HepG2 (cell line): ENCODE measurements around the gene FGF1. TPM values are rescaled to one million over a fixed set of nuclear protein-coding genes. Genes with fewer than 3 reads are reported as not detected.

Experiments used
- ATAC-seq: fragments of 200-7000 bp; cut with Tn5 transposase; 3 replicates; pipeline ENCODE4 v1.9.1; 2020; ENCODE audit warnings: mild to moderate bottlenecking, moderate library complexity
- BruUV-seq: library from RNA; stranded (reverse); fragments of 400-500 nt; replicated peaks from 2 replicates; lab custom pipeline; 2021; lab: Mats Ljungman, UMichigan
- CTCF ChIA-PET: fragments of 300-600 bp; formaldehyde crosslinking; extraction: SDS; loops from one replicate; lab custom pipeline; 2021; ENCODE audit warnings: low total read pairs, inconsistent platforms, low intra/inter-chr PET ratio; lab: Yijun Ruan, JAX
- POLR2A ChIA-PET: fragments of 350-600 bp; sonication (Branson Sonifier 250); formaldehyde crosslinking; loops from one replicate; lab custom pipeline; 2020; ENCODE audit warnings: antibody characterized with exemption, inconsistent platforms; lab: Yijun Ruan, JAX
- DNase-seq: peaks from one replicate; pipeline ENCODE4 v3.0.0-alpha.2; 2015; ENCODE audit warnings: low spot score
- FAIRE-seq: peaks from 3 replicates; lab custom pipeline; 2011; peaks lifted over from hg19 to GRCh38; lab: Jason Lieb, UNC
- H2AFZ ChIP-seq: one replicate; pipeline ENCODE4 v1.6.1; 2011; ENCODE audit warnings: low read length, inconsistent platforms
- H3K27ac ChIP-seq: fragments of 300-600 bp; 3 replicates; pipeline ENCODE4 v1.8.0; 2011; ENCODE audit warnings: mixed run types, mild to moderate bottlenecking, mixed read lengths, low read length, inconsistent platforms; ENCODE audit not compliant: insufficient read depth; ENCODE audit errors: extremely low read length
- H3K27me3 ChIP-seq, 2 experiments: fragments of 200-600 bp in 1 of 2; 2 replicates in 1 of 2; 3 replicates in 1 of 2; pipeline versions ENCODE4 v1.6.0 to v1.8.0; 2011; ENCODE audit warnings: low read length in 2 of 2, mild to moderate bottlenecking in 2 of 2, moderate library complexity in 2 of 2, inconsistent platforms in 1 of 2; ENCODE audit not compliant: insufficient read depth in 2 of 2, control insufficient read depth in 1 of 2
- H3K36me3 ChIP-seq, 2 experiments: fragments of 200-600 bp in 1 of 2; replicated peaks in 1 of 2; 2 replicates in 1 of 2; 3 replicates in 1 of 2; pipeline versions ENCODE4 v1.5.1 to v1.8.0; 2011; ENCODE audit warnings: low read length in 2 of 2, inconsistent platforms in 1 of 2; ENCODE audit not compliant: insufficient read depth in 2 of 2, control insufficient read depth in 1 of 2
- H3K4me1 ChIP-seq: 2 replicates; pipeline ENCODE4 v1.5.1; 2012; ENCODE audit warnings: low read length, inconsistent platforms; ENCODE audit not compliant: insufficient read depth
- H3K4me2 ChIP-seq: 2 replicates; pipeline ENCODE4 v1.6.0; 2011; ENCODE audit warnings: low read depth, low read length, inconsistent platforms
- H3K4me3 ChIP-seq, 3 experiments: fragments of 200-600 bp in 1 of 3; sonication (generic), shearing (Covaris generic) in 1 of 3; replicated peaks in 1 of 3; 2 replicates each; pipeline ENCODE4 v1.5.1; 2011 to 2016; ENCODE audit warnings: low read length in 3 of 3, inconsistent platforms in 2 of 3, low read depth in 2 of 3, mild to moderate bottlenecking in 2 of 3, control low read depth in 1 of 3, mixed read lengths in 1 of 3; ENCODE audit not compliant: insufficient read depth in 1 of 3
- H3K79me2 ChIP-seq: one replicate; pipeline ENCODE4 v1.6.1; 2011; ENCODE audit warnings: low read length, inconsistent platforms; ENCODE audit not compliant: insufficient read depth
- H3K9ac ChIP-seq: 2 replicates; pipeline ENCODE4 v1.6.0; 2011; ENCODE audit warnings: mild to moderate bottlenecking, low read depth, low read length, inconsistent platforms; ENCODE audit not compliant: insufficient read depth
- H3K9me3 ChIP-seq: 2 replicates; pipeline ENCODE4 v1.5.1; 2012; ENCODE audit warnings: mild to moderate bottlenecking, low read length
- H4K20me1 ChIP-seq: 2 replicates; pipeline ENCODE4 v1.6.0; 2011; ENCODE audit warnings: inconsistent platforms, mild to moderate bottlenecking, low read length, moderate library complexity; ENCODE audit not compliant: insufficient read depth
- AKAP8 ChIP-seq: sonication (generic); formaldehyde crosslinking; IDR thresholded peaks from 2 replicates; pipeline ENCODE4 v1.5.1; 2020; ENCODE audit warnings: mild to moderate bottlenecking, missing genetic modification reagents
- MIXL1 ChIP-seq: IDR thresholded peaks from 2 replicates; pipeline ENCODE4 v1.6.1; 2016
- PATZ1 ChIP-seq: sonication (generic); formaldehyde crosslinking; IDR thresholded peaks from 2 replicates; pipeline ENCODE4 v1.4.0; 2020; ENCODE audit warnings: missing genetic modification reagents
- TCF12 ChIP-seq, 2 experiments: fragments of 450-650 bp in 1 of 2; sonication (generic) in 1 of 2; formaldehyde crosslinking in 1 of 2; IDR thresholded peaks; 2 replicates each; pipeline versions ENCODE4 v1.6.1 to v1.8.0; 2017 to 2022; ENCODE audit warnings: antibody characterized with exemption in 1 of 2, mild to moderate bottlenecking in 1 of 2, missing genetic modification reagents in 1 of 2, moderate library complexity in 1 of 2
- TFAP4 ChIP-seq: sonication (generic); IDR thresholded peaks from 2 replicates; pipeline ENCODE4 v1.6.1; 2016; ENCODE audit warnings: low read depth, borderline replicate concordance
- XBP1 ChIP-seq: sonication (generic); formaldehyde crosslinking; IDR thresholded peaks from 2 replicates; pipeline ENCODE4 v1.5.0; 2020; ENCODE audit warnings: missing genetic modification reagents
- ZBTB21 ChIP-seq: sonication (generic); formaldehyde crosslinking; IDR thresholded peaks from 2 replicates; pipeline ENCODE4 v1.4.0; 2020; ENCODE audit warnings: missing genetic modification reagents
- ZNF234 ChIP-seq: sonication (generic); formaldehyde crosslinking; conservative IDR thresholded peaks from 2 replicates; pipeline ENCODE4 v1.5.1; 2020; ENCODE audit warnings: mild to moderate bottlenecking, missing genetic modification reagents
- ZNF318 ChIP-seq: sonication (generic); formaldehyde crosslinking; IDR thresholded peaks from 2 replicates; pipeline ENCODE4 v1.4.0; 2020; ENCODE audit warnings: mild to moderate bottlenecking, missing genetic modification reagents
- ZNF354B ChIP-seq: sonication (generic); formaldehyde crosslinking; IDR thresholded peaks from 2 replicates; pipeline ENCODE4 v1.8.0; 2022; ENCODE audit warnings: mild to moderate bottlenecking, missing genetic modification reagents
- ZNF367 ChIP-seq: sonication (generic); formaldehyde crosslinking; IDR thresholded peaks from 2 replicates; pipeline ENCODE4 v1.4.0; 2020; ENCODE audit warnings: missing genetic modification reagents, borderline replicate concordance
- WGBS: methylation state at CpG from one replicate; pipeline ENCODE4 v1.1.6; 2017; ENCODE audit warnings: low lambda C conversion rate; 5-methylcytosine and 5-hydroxymethylcytosine counted together
- in situ Hi-C: cut with HindIII; loops from 2 replicates; pipeline ENCODE4 v1.10.0; 2017; ENCODE audit warnings: low pct_unique_long_range_greater_than_20kb; ENCODE audit not compliant: extremely low pct_ligation_motif_present
- intact Hi-C: fragments of 100-400 bp; cut with micrococcal nuclease; formaldehyde crosslinking; loops from one replicate; pipeline ENCODE4 v1.10.0; 2022; ENCODE audit not compliant: unreplicated experiment
- polyA plus RNA-seq, 8 experiments: library from polyadenylated mRNA; depleted of rRNA in 3 of 8; stranded (reverse) in 7 of 8; unstranded in 1 of 8; fragments of >200 nt; fragmentation: Illumina TruSeq in 4 of 8; extraction: Trizol in 4 of 8; gene quantifications; 2 replicates each; pipeline versions ENCODE4 v1.2.1 to v1.2.3, GENCODE V29; 2011 to 2016; ENCODE audit warnings: low read depth in 4 of 8, missing spikeins in 1 of 8, mixed read lengths in 1 of 8; ENCODE audit not compliant: insufficient read depth in 1 of 8
- total RNA-seq, 5 experiments: library from RNA; depleted of rRNA; stranded (reverse); fragments of >200 nt; fragmentation: Illumina TruSeq; extraction: Trizol; gene quantifications; 2 replicates each; pipeline ENCODE4 v1.2.3, GENCODE V29; 2016; ENCODE audit warnings: low read depth in 1 of 5

FGF1 gene
- total and polyA plus RNA-seq, 2 of the 13 experiments (the other 11 are each of a cell fraction or from before 2014, with no cell fraction given), result not detected

- BruUV-seq, result no TSS peak
- no peak overlapping the region for H2AFZ ChIP-seq
- no peak for DNase-seq
- H3K9ac ChIP-seq, result no peak overlapping the region
- 13% methylated on average over 2 of the region's 2 CpGs for WGBS
- no peak for ATAC-seq
- FAIRE-seq, result no peak
- H3K27me3 ChIP-seq, result no peaks in the 10 kb centered on the region
- no peaks in the 10 kb centered on the region for H3K9me3 ChIP-seq
- H3K79me2 ChIP-seq, result no peaks in the 10 kb centered on the region
- no peak overlapping the region for H3K4me2 ChIP-seq
- TF ChIP-seq TCF12 (IDR thresholded peaks at IDR 0.05) (no peak), TCF12 (CRISPR knock-in tag; IDR thresholded peaks at IDR 0.05) (no peak), XBP1 (CRISPR knock-in tag) (no peak), ZNF354B (CRISPR knock-in tag) (no peak), PATZ1 (CRISPR knock-in tag) (no peak), AKAP8 (CRISPR knock-in tag) (no peak), ZBTB21 (CRISPR knock-in tag) (no peak), ZNF318 (CRISPR knock-in tag) (no peak), ZNF234 (CRISPR knock-in tag) (no peak), ZNF367 (CRISPR knock-in tag) (no peak), MIXL1 (CRISPR knock-in tag) (no peak), TFAP4 (no peak)
- H3K27ac ChIP-seq, result no peak overlapping the region
- H3K4me1 ChIP-seq, result no peaks in the 10 kb centered on the region
- POLR2A ChIA-PET, result no interaction called here
- H3K4me3 ChIP-seq, result no peak overlapping the region
- in situ Hi-C loops, result loop anchor here (25.0 kb wide), 1 partner anchor 574 kb away; no protein-coding TSS in a partner anchor
- CTCF ChIA-PET, result no interaction called here
- intact Hi-C loops, result no loop called here
- no peaks in the 10 kb centered on the region for H4K20me1 ChIP-seq
- H3K36me3 ChIP-seq, result no peaks in the 10 kb centered on the region
Observed at GRCh38 chr5:142561029-142561428, 124.9 kb downstream of the FGF1 start.
